Endothelial cell of umbilical vein (primary cell): ENCODE measurements around the gene S100A7. TPM values are rescaled to one million over a fixed set of nuclear protein-coding genes. Genes with fewer than 3 reads are reported as not detected.

ENCODE experiments used
- BruUV-seq: library from RNA; stranded (reverse); fragments of 400-500 nt; replicated peaks from 2 replicates; lab custom pipeline; 2021; lab: Mats Ljungman, UMichigan
- CTCF ChIA-PET: fragments of 300-600, 350-600 bp; sonication (Branson Sonifier 250); formaldehyde crosslinking; loops from one replicate; lab custom pipeline; 2021; ENCODE audit warnings: antibody characterized with exemption, inconsistent platforms; lab: Charles Lee
- POLR2A ChIA-PET: fragments of 300-600, 350-600 bp; sonication (Branson Sonifier 250); formaldehyde crosslinking; loops from one replicate; lab custom pipeline; 2021; ENCODE audit warnings: antibody characterized with exemption, inconsistent platforms; lab: Charles Lee
- DNase-seq: peaks from one replicate; pipeline ENCODE4 v3.0.0-alpha.2; 2011; ENCODE audit warnings: low read depth, low spot score
- FAIRE-seq: peaks from 2 replicates; lab custom pipeline; 2011; peaks lifted over from hg19 to GRCh38; lab: Jason Lieb, UNC
- H2AFZ ChIP-seq: 2 replicates; pipeline ENCODE4 v1.6.0; 2012; ENCODE audit warnings: low read depth, low read length, control low read depth, inconsistent platforms
- H3K27ac ChIP-seq: 2 replicates; pipeline ENCODE4 v1.5.1; 2011; ENCODE audit warnings: low read depth, mild to moderate bottlenecking, control low read depth, low read length, moderate library complexity; ENCODE audit not compliant: insufficient read depth
- H3K27me3 ChIP-seq, 2 experiments: 2 replicates each; pipeline versions ENCODE4 v1.6.0 to v1.6.1; 2011; ENCODE audit warnings: low read length in 2 of 2, mixed read lengths in 1 of 2; ENCODE audit not compliant: control insufficient read depth in 2 of 2, insufficient read depth in 2 of 2
- H3K36me3 ChIP-seq, 2 experiments: 2 replicates in 1 of 2; 3 replicates in 1 of 2; pipeline ENCODE4 v1.5.1; 2011; ENCODE audit warnings: low read length in 2 of 2, mild to moderate bottlenecking in 1 of 2, moderate library complexity in 1 of 2; ENCODE audit not compliant: control insufficient read depth in 2 of 2, insufficient read depth in 2 of 2; ENCODE audit errors: extremely low read depth in 1 of 2
- H3K4me1 ChIP-seq: 3 replicates; pipeline ENCODE4 v1.5.1; 2011; ENCODE audit warnings: mild to moderate bottlenecking, low read length; ENCODE audit not compliant: control insufficient read depth, insufficient read depth; ENCODE audit errors: extremely low read depth
- H3K4me2 ChIP-seq: 2 replicates; pipeline ENCODE4 v1.6.1; 2011; ENCODE audit warnings: low read length, control low read depth, mixed read lengths; ENCODE audit not compliant: insufficient read depth
- H3K4me3 ChIP-seq, 3 experiments: fragments of 200-600 bp in 1 of 3; sonication (generic), shearing (Covaris generic) in 1 of 3; replicated peaks in 1 of 3; 2 replicates each; pipeline ENCODE4 v1.5.1; 2011 to 2016; ENCODE audit warnings: control low read depth in 3 of 3, low read length in 3 of 3, mild to moderate bottlenecking in 2 of 3, inconsistent platforms in 1 of 3, low read depth in 1 of 3, moderate library complexity in 1 of 3; ENCODE audit not compliant: insufficient read depth in 1 of 3
- H3K79me2 ChIP-seq: 2 replicates; pipeline ENCODE4 v1.6.0; 2012; ENCODE audit warnings: low read length, inconsistent platforms; ENCODE audit not compliant: control insufficient read depth, insufficient read depth
- H3K9ac ChIP-seq: replicated peaks from 2 replicates; pipeline ENCODE3; 2011; ENCODE audit warnings: low read length, control low read depth; ENCODE audit not compliant: insufficient read depth; ENCODE audit errors: extremely low read depth
- H3K9me1 ChIP-seq: replicated peaks from 3 replicates; pipeline ENCODE4 v1.6.0; 2011; ENCODE audit warnings: mild to moderate bottlenecking, low read length; ENCODE audit not compliant: control insufficient read depth, insufficient read depth; ENCODE audit errors: extremely low read depth
- H3K9me3 ChIP-seq: replicated peaks from 2 replicates; pipeline ENCODE4 v1.5.1; 2012; ENCODE audit warnings: low read length, inconsistent platforms; ENCODE audit not compliant: control insufficient read depth, insufficient read depth
- H4K20me1 ChIP-seq: replicated peaks from 2 replicates; pipeline ENCODE3; 2011; ENCODE audit warnings: mild to moderate bottlenecking, low read length; ENCODE audit not compliant: control insufficient read depth, insufficient read depth; ENCODE audit errors: extremely low read depth
- CTCF ChIP-seq, 2 donors: IDR thresholded peaks; 1 replicate in 1 of 2; 2 replicates in 1 of 2; pipeline ENCODE4 v1.5.1; 2011; ENCODE audit warnings: low read length in 2 of 2, mild to moderate bottlenecking in 2 of 2, moderate library complexity in 2 of 2, control low read depth in 1 of 2, inconsistent platforms in 1 of 2, low read depth in 1 of 2; ENCODE audit not compliant: insufficient read depth in 1 of 2; ENCODE audit errors: extremely low read depth in 1 of 2
- EZH2 ChIP-seq: IDR thresholded peaks from 2 replicates; pipeline ENCODE4 v1.6.1; 2012; ENCODE audit warnings: borderline replicate concordance, low read depth, mild to moderate bottlenecking, moderate library complexity, low read length, inconsistent platforms; ENCODE audit not compliant: severe bottlenecking
- FOS ChIP-seq: IDR thresholded peaks from 2 replicates; pipeline ENCODE4 v1.6.1; 2011; ENCODE audit warnings: mild to moderate bottlenecking, low read length, moderate library complexity, borderline replicate concordance; ENCODE audit not compliant: insufficient read depth
- GATA2 ChIP-seq: IDR thresholded peaks from 2 replicates; pipeline ENCODE4 v1.7.0; 2011; ENCODE audit warnings: low read depth, mild to moderate bottlenecking, moderate library complexity, mixed read lengths, low read length; ENCODE audit not compliant: insufficient read length, insufficient read depth
- JUN ChIP-seq: IDR thresholded peaks from 2 replicates; pipeline ENCODE4 v1.6.1; 2011; ENCODE audit warnings: borderline replicate concordance, low read depth; ENCODE audit not compliant: insufficient read length, insufficient read depth
- MAX ChIP-seq: IDR thresholded peaks from 2 replicates; pipeline ENCODE4 v1.6.1; 2011; ENCODE audit not compliant: insufficient read depth, insufficient read length
- MYC ChIP-seq: IDR thresholded peaks from one replicate; pipeline ENCODE4 v1.6.1; 2011; ENCODE audit warnings: mild to moderate bottlenecking, low read depth, low read length
- POLR2A ChIP-seq: IDR thresholded peaks from 2 replicates; pipeline ENCODE4 v1.6.1; 2012; ENCODE audit warnings: low read depth, mild to moderate bottlenecking, control low read depth, low read length
- POLR2AphosphoS5 ChIP-seq: IDR thresholded peaks from 2 replicates; pipeline ENCODE4 v1.6.1; 2012; ENCODE audit warnings: low read depth, mild to moderate bottlenecking, control low read depth, low read length, moderate library complexity; ENCODE audit not compliant: insufficient read depth
- dilution Hi-C: fragments of 300-500 bp; cut with MboI; formaldehyde crosslinking; loops from one replicate; pipeline ENCODE4 v1.15.0; 2019; ENCODE audit warnings: low sequenced_read_pairs; ENCODE audit not compliant: extremely low pct_ligation_motif_present
- intact Hi-C: fragments of 100-400 bp; cut with micrococcal nuclease; formaldehyde crosslinking; loops from one replicate; pipeline ENCODE4 v1.10.0; 2022
- polyA plus RNA-seq, 4 experiments: library from polyadenylated mRNA; depleted of rRNA in 3 of 4; stranded (reverse) in 3 of 4; unstranded in 1 of 4; fragments of >200 nt; gene quantifications; 2 replicates each; pipeline versions ENCODE4 v1.2.1 to v1.2.3, GENCODE V29; 2011 to 2012; ENCODE audit warnings: missing spikeins in 1 of 4
- total RNA-seq: library from RNA; stranded (reverse); gene quantifications from 2 replicates; pipeline ENCODE4 v1.2.3, GENCODE V29; 2021

Gene S100A7
- total and polyA plus RNA-seq, 2 donors (not counting 3 experiments of a cell fraction or from before 2014, with no cell fraction given) = not detected

- CTCF ChIA-PET = interaction anchor here (1.3 kb wide), 1 partner anchor 22 kb away, joined by 3 read pairs; no protein-coding TSS in a partner anchor
- Histone ChIP-seq H3K4me1 (no peaks in the 10 kb centered on the region), H3K9me3 (no peaks in the 10 kb centered on the region), H4K20me1 (no peaks in the 10 kb centered on the region), H3K4me2 (no peak overlapping the region), H3K36me3 (no peaks in the 10 kb centered on the region), H3K4me3 (no peak overlapping the region), H3K27ac (no peak overlapping the region), H3K27me3 (no peaks in the 10 kb centered on the region), H2AFZ (no peak overlapping the region), H3K79me2 (no peaks in the 10 kb centered on the region), H3K9ac (no peak overlapping the region), H3K9me1 (no peaks in the 10 kb centered on the region)
- POLR2A ChIA-PET = no interaction called here
- intact Hi-C loops = no loop called here
- BruUV-seq = no TSS peak
- no peak for TF ChIP-seq FOS
- TF ChIP-seq POLR2AphosphoS5 = no peak
- TF ChIP-seq MAX = no peak
- TF ChIP-seq GATA2 = no peak
- TF ChIP-seq EZH2 = no peak
- TF ChIP-seq JUN = no peak
- TF ChIP-seq MYC = no peak
- no peak for TF ChIP-seq CTCF (IDR thresholded peaks at IDR 0.05; ENCODE audit: extremely low read depth in 1 of 2, insufficient read depth in 1 of 2, low read depth in 1 of 2, low read length in 2 of 2)
- TF ChIP-seq POLR2A = no peak
- no peak for FAIRE-seq
- dilution Hi-C loops = no loop called here
- DNase-seq = no peak
These were observed 16.4 kb downstream of the S100A7 start for GRCh38 chr1:153444078-153444477.
